Bronchus fibroblast of lung (primary cell): ENCODE data around the gene NPPA. TPM values are rescaled to one million over a fixed set of nuclear protein-coding genes. Genes with fewer than 3 reads are reported as not detected.

Experiments used
- total RNA-seq: library from RNA; depleted of rRNA; stranded (reverse); fragments of >200 nt; gene quantifications from 2 replicates; pipeline ENCODE4 v1.2.3, GENCODE V29; 2015

The NPPA gene
- total RNA-seq, result not detected in 2 replicates

GRCh38 chr1:11847667-11848372 lies at the start of gene NPPA:
Gene NPPA, minus strand, starts transcription at chr1:11847783. Its CDS starts 99 bp downstream, at chr1:11847684.

GRCh38 chr1:11858613-11858967 lies 11.0 kb upstream of the NPPA start, which contains the start of gene NPPB:
Gene NPPB, minus strand, starts transcription at chr1:11858945. Its CDS starts 112 bp downstream, at chr1:11858833.

DNA sequence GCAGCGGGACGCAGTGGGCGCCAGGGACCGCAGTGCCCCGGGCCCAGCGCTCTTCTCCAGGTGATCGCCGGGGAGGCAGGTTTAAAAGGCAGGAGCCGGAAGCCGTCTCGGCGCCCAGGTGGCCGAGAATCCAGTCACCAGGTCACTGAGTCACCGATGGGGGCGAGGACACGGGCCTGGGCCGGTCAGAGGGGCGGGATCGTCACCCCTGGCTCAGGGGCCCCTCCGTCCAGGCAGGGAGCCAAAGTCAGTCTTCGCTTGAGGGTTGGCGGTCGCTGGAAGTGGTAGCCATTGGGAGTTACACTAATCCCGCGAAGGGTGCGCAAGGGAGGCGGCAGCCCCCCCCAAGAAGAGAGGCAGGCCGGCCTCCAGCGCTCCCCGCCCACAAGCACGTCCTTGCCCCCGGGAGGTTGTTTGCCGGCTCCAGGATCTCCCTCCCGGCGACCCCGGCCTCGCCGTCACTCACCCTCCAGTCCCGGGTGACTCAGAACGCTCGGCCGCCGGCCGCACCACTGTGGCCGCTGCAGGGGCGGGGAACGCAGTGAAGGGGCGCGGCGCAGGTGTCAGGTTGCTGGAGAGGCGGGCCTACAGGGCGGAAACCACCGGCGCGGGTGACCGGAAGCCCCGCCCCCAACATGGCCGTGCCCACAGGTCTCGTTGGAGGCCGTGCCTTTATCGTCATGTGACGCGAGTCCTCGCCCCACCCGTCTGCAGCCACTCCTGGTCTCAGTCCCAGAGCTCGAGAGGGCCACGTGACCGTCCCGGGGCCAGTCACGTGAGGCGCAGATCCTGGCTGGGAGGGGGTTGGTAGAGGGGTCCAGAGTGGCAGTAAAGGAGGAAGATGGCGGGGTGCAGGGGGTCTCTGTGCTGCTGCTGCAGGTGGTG lies 41.9 kb downstream of the NPPA start, which contains the start of the genes CLCN6 and MTHFR:
CLCN6 (plus strand) TSS at position 770 of the 885 bp plus-strand sequence; CDS start at position 842, 72 bp downstream.
MTHFR (minus strand) TSS at position 543 of the 885 bp plus-strand sequence. CDS start 2,848 bp downstream, outside the sequence.

Other genes with a start within 250 kb of the NPPA start
- gene FBXO2, start 193.4 kb downstream of the NPPA start, total RNA-seq, result 0.34 and 0.89 TPM in 2 replicates
- gene FBXO44, start 192.9 kb downstream of the NPPA start, total RNA-seq, result 8.9 and 10.1 TPM in 2 replicates
- 6.2 and 7.6 TPM in 2 replicates for gene FBXO6, start 183.6 kb downstream of the NPPA start, total RNA-seq
- 124 and 130 TPM in 2 replicates for gene MAD2L2, start 166.6 kb downstream of the NPPA start, total RNA-seq
- 0.15 and 0.17 TPM in 2 replicates for gene DRAXIN, start 156.1 kb downstream of the NPPA start, total RNA-seq
- 83.9 and 85.9 TPM in 2 replicates for gene AGTRAP, start 111.6 kb downstream of the NPPA start, total RNA-seq
- gene C1orf167, start 85.6 kb downstream of the NPPA start, total RNA-seq, result 0.45 TPM in 1 of 2 replicates, not detected in the other
- gene MTHFR, start 41.8 kb downstream of the NPPA start, total RNA-seq, result 13.8 and 15.3 TPM in 2 replicates
- gene CLCN6, start 41.6 kb downstream of the NPPA start, total RNA-seq, result 12.3 and 15.0 TPM in 2 replicates
- gene NPPB, start 11.2 kb upstream of the NPPA start, total RNA-seq, result not detected in 2 replicates
- 70.9 and 76.7 TPM in 2 replicates for gene KIAA2013, start 78.6 kb upstream of the NPPA start, total RNA-seq
- 165 and 172 TPM in 2 replicates for gene PLOD1, start 86.9 kb upstream of the NPPA start, total RNA-seq
- 46.6 and 48.6 TPM in 2 replicates for gene MFN2, start 132.7 kb upstream of the NPPA start, total RNA-seq
- gene MIIP, start 171.7 kb upstream of the NPPA start, total RNA-seq, result 36.4 and 41.4 TPM in 2 replicates
- not detected in 2 replicates for gene TNFRSF8, start 215.5 kb upstream of the NPPA start, total RNA-seq